SK-N-MC (cell line): ENCODE measurements around the gene SSTR3.

ENCODE experiments used
- EZH2 ChIP-seq: fragments of 200-600 bp; sonication (generic); IDR thresholded peaks from one replicate; pipeline ENCODE4 v1.6.1; 2017; ENCODE audit warnings: antibody characterized with exemption
- FOXP2 ChIP-seq: optimal IDR thresholded peaks from 2 replicates; pipeline ENCODE3; 2011; ENCODE audit warnings: mild to moderate bottlenecking, moderate library complexity; ENCODE audit not compliant: insufficient read depth; ENCODE audit errors: extremely low read length, control extremely low read depth
- POLR2AphosphoS5 ChIP-seq: IDR thresholded peaks from 2 replicates; pipeline ENCODE4 v1.6.1; 2012; ENCODE audit warnings: mild to moderate bottlenecking, low read depth, low read length, borderline replicate concordance

- no peak for TF ChIP-seq POLR2AphosphoS5
- no peak for TF ChIP-seq EZH2
- TF ChIP-seq FOXP2 = no peak
These were observed 56.3 kb downstream of the SSTR3 start for GRCh38 chr22:37155971-37156370.
